Loucy (cell line): ENCODE measurements around the gene DUXB.

Source experiments
- H2AFZ ChIP-seq: fragments of 200-600 bp; sonication (generic); 2 replicates; pipeline ENCODE4 v1.6.0; 2016; ENCODE audit warnings: antibody characterized with exemption, mild to moderate bottlenecking, low read length, moderate library complexity
- H3F3A ChIP-seq: fragments of 200-600 bp; 2 replicates; pipeline ENCODE4 v1.6.0; 2016; ENCODE audit warnings: antibody characterized with exemption, low read depth, mild to moderate bottlenecking
- H3K27me3 ChIP-seq: fragments of 200-600 bp; sonication (generic); 2 replicates; pipeline ENCODE4 v1.6.1; 2014; ENCODE audit warnings: low read length, mild to moderate bottlenecking; ENCODE audit not compliant: insufficient read depth, poor library complexity, severe bottlenecking
- H3K36me3 ChIP-seq: fragments of 200-600 bp; sonication (generic); 2 replicates; pipeline ENCODE4 v1.6.1; 2016; ENCODE audit warnings: low read length; ENCODE audit not compliant: insufficient read depth
- H3K4me1 ChIP-seq: fragments of 200-600 bp; sonication (generic); 2 replicates; pipeline ENCODE4 v1.5.1; 2014; ENCODE audit warnings: low read length, mild to moderate bottlenecking; ENCODE audit not compliant: insufficient read depth, poor library complexity, severe bottlenecking
- H3K4me2 ChIP-seq: fragments of 200-600 bp; sonication (generic); 2 replicates; pipeline ENCODE4 v1.6.0; 2014; ENCODE audit warnings: antibody characterized with exemption, low read length, low read depth, mild to moderate bottlenecking; ENCODE audit not compliant: poor library complexity, severe bottlenecking
- H3K4me3 ChIP-seq: fragments of 200-600 bp; sonication (generic); 2 replicates; pipeline ENCODE4 v1.5.1; 2014; ENCODE audit warnings: low read length, mild to moderate bottlenecking, mixed read lengths; ENCODE audit not compliant: poor library complexity, severe bottlenecking
- H3K79me2 ChIP-seq: fragments of 200-600 bp; sonication (generic); 2 replicates; pipeline ENCODE4 v1.6.1; 2014; ENCODE audit warnings: low read length; ENCODE audit not compliant: insufficient read depth
- H3K9ac ChIP-seq: fragments of 200-600 bp; sonication (generic); 2 replicates; pipeline ENCODE4 v1.6.0; 2014; ENCODE audit warnings: mild to moderate bottlenecking, low read depth, low read length, moderate library complexity; ENCODE audit not compliant: poor library complexity, severe bottlenecking
- H3K9me2 ChIP-seq: fragments of 200-600 bp; sonication (generic); replicated peaks from 2 replicates; pipeline ENCODE4 v1.6.1; 2016; ENCODE audit warnings: low read depth, low read length, mixed read lengths
- H3K9me3 ChIP-seq: fragments of 200-600 bp; sonication (generic); 2 replicates; pipeline ENCODE4 v1.6.1; 2014; ENCODE audit warnings: mild to moderate bottlenecking, antibody characterized with exemption, low read length, low read depth; ENCODE audit not compliant: insufficient read depth
- H4K20me1 ChIP-seq: fragments of 200-600 bp; sonication (generic); 2 replicates; pipeline ENCODE4 v1.6.0; 2014; ENCODE audit warnings: antibody characterized with exemption, low read length, mild to moderate bottlenecking; ENCODE audit not compliant: insufficient read depth, poor library complexity, severe bottlenecking
- EZH2phosphoT487 ChIP-seq: fragments of 200-600 bp; IDR thresholded peaks from 2 replicates; pipeline ENCODE4 v1.6.1; 2018; ENCODE audit warnings: antibody characterized with exemption, mild to moderate bottlenecking, moderate library complexity, borderline replicate concordance
- TF ChIP-seq, protein P1 (sequence below): fragments of 200-600 bp; sonication (generic); conservative IDR thresholded peaks from 2 replicates; pipeline ENCODE4 v1.5.1; 2014; ENCODE audit warnings: mild to moderate bottlenecking, antibody characterized with exemption, low read length

DUXB gene

DNA sequence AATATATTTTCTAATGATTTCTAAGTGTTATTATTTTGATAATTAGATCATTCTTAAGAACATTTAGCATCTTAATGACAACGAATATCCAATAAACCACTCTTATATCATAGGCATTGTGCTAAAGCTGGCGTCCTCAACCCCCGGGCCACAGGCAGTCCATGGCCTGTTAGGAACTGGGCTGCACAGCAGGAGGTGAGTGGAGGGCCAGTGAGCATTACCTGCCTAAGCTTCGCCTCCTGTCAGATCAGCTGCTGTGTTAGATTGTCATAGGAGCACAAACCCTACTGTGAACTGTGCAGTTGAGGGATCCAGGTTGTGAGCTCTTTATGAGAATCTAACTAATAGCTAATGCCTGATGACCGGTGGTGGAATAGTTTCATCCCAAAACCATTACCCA is 3.7 kb downstream of the DUXB start:
- Histone ChIP-seq H3K4me1 (no peaks in the 10 kb centered on the region), H3F3A (no peaks in the 10 kb centered on the region), H2AFZ (no peak overlapping the region), H3K9me3 (no peaks in the 10 kb centered on the region), H3K9ac (no peak overlapping the region), H3K9me2 (no peaks in the 10 kb centered on the region), H4K20me1 (no peaks in the 10 kb centered on the region), H3K36me3 (no peaks in the 10 kb centered on the region), H3K4me3 (no peak overlapping the region), H3K27me3 (no peaks in the 10 kb centered on the region), H3K79me2 (no peaks in the 10 kb centered on the region), H3K4me2 (no peak overlapping the region)
- TF ChIP-seq, protein P1, sequence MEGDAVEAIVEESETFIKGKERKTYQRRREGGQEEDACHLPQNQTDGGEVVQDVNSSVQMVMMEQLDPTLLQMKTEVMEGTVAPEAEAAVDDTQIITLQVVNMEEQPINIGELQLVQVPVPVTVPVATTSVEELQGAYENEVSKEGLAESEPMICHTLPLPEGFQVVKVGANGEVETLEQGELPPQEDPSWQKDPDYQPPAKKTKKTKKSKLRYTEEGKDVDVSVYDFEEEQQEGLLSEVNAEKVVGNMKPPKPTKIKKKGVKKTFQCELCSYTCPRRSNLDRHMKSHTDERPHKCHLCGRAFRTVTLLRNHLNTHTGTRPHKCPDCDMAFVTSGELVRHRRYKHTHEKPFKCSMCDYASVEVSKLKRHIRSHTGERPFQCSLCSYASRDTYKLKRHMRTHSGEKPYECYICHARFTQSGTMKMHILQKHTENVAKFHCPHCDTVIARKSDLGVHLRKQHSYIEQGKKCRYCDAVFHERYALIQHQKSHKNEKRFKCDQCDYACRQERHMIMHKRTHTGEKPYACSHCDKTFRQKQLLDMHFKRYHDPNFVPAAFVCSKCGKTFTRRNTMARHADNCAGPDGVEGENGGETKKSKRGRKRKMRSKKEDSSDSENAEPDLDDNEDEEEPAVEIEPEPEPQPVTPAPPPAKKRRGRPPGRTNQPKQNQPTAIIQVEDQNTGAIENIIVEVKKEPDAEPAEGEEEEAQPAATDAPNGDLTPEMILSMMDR = no peak
- no peak for TF ChIP-seq EZH2phosphoT487

DNA sequence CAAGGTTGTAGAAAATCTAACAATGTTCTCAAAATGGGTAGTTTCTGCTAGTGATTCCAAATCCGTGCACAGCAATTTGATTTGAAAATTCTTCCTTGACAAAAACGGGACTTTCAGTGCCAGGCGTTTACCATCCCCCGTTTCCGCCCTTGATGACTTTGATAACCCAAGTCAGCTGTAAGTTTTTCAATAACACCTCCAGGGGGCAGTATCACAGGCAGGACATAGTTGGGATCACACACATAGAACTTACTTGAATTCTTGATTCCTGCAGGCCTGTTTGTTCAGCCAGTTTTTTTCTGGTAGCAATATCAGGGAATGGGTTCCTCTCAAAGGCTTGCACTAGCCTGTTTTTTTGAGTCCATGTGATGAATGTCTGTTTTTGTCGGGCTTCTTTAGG is 5.6 kb downstream of the DUXB start:
- Histone ChIP-seq H3K9me3 (no peaks in the 10 kb centered on the region), H3K4me3 (no peak overlapping the region), H3K9me2 (no peaks in the 10 kb centered on the region), H3K79me2 (no peaks in the 10 kb centered on the region), H2AFZ (no peak overlapping the region), H3K4me1 (no peaks in the 10 kb centered on the region), H3K4me2 (no peak overlapping the region), H3K36me3 (no peaks in the 10 kb centered on the region), H3F3A (no peaks in the 10 kb centered on the region), H3K9ac (no peak overlapping the region), H3K27me3 (no peaks in the 10 kb centered on the region), H4K20me1 (no peaks in the 10 kb centered on the region)
- no peak for TF ChIP-seq EZH2phosphoT487
- TF ChIP-seq, protein P1 = peak; percentile 49

DNA sequence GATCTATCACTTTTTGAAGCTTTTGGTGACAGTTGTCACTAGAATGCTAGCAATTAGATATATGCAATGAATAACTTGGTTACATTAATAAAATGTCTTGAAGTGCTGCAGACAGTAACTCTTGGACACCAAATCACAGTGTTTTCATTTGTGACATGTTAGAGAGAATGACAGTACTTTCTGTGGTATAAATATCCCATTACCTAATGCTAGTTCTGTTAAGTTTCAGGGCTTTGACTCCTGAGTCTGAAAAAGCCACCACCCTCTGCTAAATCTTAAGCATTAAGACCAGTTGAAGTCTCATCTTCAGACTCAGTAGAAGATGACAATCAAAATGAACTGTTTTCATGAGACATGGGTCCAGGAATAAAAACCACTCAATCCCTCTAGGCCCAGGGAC is 13.9 kb downstream of the DUXB start:
- H3K4me2 ChIP-seq = no peak overlapping the region

More for the DNA sequence above, 13.9 kb downstream of the DUXB start:
- no peak overlapping the region for H3K4me3 ChIP-seq
- H3K36me3 ChIP-seq = no peaks in the 10 kb centered on the region
- no peaks in the 10 kb centered on the region for H4K20me1 ChIP-seq
- H2AFZ ChIP-seq = no peak overlapping the region
- no peaks in the 10 kb centered on the region for H3K27me3 ChIP-seq
- no peaks in the 10 kb centered on the region for H3K9me2 ChIP-seq
- H3F3A ChIP-seq = no peaks in the 10 kb centered on the region
- H3K9ac ChIP-seq = no peak overlapping the region
- no peaks in the 10 kb centered on the region for H3K79me2 ChIP-seq
- H3K9me3 ChIP-seq = no peaks in the 10 kb centered on the region
- H3K4me1 ChIP-seq = no peaks in the 10 kb centered on the region
- TF ChIP-seq EZH2phosphoT487 = no peak
- TF ChIP-seq, protein P1 = no peak
